ENCODE measurements around the gene UGT1A10.

The UGT1A10 gene

DNA sequence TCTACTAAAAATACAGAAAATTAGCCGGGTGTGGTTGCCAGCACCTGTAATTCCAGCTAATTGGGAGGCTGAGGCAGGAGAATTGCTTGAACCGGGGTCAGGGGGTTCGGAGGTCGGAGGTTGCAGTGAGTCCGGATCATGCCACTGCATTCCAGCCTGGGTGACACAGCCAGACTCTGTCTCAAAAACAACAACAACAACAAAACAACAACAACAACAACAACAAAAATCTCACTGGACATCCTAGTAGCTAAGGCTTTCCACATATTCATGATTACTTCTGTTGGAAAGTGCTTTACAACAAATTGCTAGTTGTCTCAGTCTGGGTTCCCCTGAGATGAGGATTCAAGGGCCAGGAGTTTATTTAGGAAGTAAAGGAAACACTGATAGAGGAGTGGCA is 137.6 kb downstream of the UGT1A10 start:
- no peak for DNase-seq (ENCODE audit: low read depth)

DNA sequence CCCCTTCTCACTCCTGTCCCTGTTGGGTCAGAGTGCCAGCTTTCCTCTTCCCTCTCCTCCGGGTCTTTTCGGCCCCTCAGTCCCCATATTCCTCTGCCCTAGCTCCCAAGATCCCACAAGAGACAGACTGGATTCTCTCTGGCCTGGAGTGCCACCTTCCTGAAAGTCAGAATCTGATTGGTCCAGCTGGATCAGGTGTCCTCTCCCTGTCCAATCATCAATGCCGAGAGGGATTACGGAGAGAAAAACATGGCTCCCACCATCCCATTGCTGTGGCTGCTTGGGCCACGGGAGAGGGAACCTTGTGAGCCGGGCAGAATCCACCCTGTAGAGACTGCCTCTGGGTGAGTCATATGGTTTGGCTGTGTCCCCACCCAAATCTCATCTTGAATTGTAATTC is 139.2 kb downstream of the UGT1A10 start:
- no peak for DNase-seq (ENCODE audit: low read depth)

DNA sequence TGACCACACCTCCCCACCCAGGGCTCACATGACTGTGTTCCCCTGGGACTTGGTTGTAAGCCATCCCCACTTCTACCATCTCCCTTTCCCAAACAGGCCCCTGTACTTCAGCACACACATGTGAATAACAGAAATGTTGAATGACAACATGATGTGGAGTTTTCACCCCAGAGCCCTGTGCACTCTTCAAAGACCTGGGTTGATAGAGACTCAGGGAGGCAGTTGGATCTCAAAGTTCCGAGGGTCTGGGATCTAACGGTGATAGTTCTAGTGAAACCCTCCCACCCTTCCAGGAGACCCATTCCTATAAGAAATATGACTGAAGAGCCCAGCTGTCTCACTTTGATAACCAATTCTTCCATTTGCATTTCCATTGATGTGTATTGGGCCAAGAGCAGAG is 141.8 kb downstream of the UGT1A10 start, which contains the start of gene MROH2A:
TSS of gene MROH2A (plus strand) at position 301 of the 400 bp plus-strand sequence. CDS start 1,029 bp downstream, outside the sequence.
- DNase-seq (ENCODE audit: low read depth) = no peak

GRCh38 chr2:233779722-233780121 is 143.5 kb downstream of the UGT1A10 start:
- DNase-seq (ENCODE audit: low read depth) = no peak

DNA sequence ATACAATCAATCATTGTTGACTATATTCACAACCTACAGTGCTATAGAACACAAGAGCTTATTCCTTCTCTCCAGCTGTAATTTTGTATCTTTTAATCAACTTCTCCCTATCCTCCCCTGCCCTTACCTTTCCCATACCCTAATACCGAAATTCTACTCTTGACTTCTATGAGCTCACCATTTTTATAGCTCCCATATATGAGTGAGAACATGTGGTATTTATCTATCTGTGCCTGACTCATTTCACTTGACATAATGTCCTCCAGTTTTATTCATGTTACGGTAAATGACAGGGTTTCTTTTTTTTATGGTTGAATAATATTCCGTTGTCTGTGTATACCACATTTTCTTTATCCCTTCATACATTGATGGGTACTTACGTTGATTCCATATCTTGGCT is 144.5 kb downstream of the UGT1A10 start:
- DNase-seq (ENCODE audit: low read depth) = no peak

- DNase-seq (ENCODE audit: low read depth) = no peak
These were observed 153.3 kb downstream of the UGT1A10 start for GRCh38 chr2:233789554-233789953.

- DNase-seq (ENCODE audit: low read depth) = no peak
These were observed 155.1 kb downstream of the UGT1A10 start for GRCh38 chr2:233791151-233791882.

GRCh38 chr2:233791883-233792329 is 155.7 kb downstream of the UGT1A10 start:
- no peak for DNase-seq (ENCODE audit: low read depth)

GRCh38 chr2:233792720-233793119 is 156.5 kb downstream of the UGT1A10 start:
- no peak for DNase-seq (ENCODE audit: low read depth)

DNA sequence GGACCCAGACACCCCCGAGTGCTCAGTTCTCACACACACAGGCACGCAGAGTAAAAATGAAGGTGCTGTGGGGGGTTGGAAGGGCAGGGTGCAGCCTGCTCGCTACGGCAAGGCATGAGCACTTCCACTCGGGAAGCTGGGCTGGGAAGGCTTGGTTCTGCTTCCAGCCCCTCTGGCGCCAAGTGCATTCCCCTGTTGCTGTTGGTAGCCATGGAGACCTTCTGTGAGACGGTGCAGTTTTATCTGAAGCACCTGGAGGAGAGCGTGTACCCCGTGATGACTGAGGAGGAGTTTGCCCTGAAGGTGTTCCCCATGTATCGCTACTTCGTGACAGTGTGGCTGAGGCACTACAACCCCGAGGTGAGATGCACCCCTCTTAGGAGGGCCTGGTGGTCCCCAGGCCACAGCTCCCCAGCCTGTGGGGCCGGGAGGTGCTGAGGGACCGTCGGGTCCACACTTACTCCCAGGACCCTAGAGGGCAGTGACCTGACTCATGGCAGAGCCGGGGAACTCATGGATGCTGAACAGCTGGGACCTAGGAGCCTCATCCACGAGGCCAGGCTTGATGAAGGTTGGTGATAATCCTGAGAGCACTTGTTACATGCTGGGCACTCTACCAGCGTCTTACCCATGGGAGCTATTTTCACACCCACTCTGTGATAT is 157.3 kb downstream of the UGT1A10 start:
- no peak for DNase-seq (ENCODE audit: low read depth)

- no peak for DNase-seq (ENCODE audit: low read depth)
These were observed 157.9 kb downstream of the UGT1A10 start for GRCh38 chr2:233794128-233794658.

DNA sequence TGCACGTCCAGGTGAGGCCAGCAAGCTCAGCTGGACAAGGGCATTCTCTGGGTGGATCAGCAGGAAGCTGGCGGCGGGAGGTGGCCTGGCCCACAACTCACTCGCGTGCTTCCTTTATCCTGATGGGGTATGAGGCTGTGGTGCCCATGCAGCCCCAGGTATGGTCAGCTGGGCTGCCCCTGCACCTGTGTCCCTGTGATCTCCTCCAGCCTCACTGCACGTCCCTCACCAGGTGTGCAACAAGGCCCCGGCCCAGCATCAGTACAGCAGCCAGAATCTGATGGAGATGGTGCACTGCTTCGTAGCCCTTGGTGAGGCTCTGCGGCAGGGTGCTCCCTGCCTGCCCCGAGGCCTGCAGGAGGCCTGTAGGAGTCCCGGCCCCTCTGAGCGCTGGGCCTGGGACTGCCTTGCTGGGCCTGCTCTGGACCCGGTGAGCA is 159.5 kb downstream of the UGT1A10 start:
- DNase-seq (ENCODE audit: low read depth) = no peak

- no peak for DNase-seq (ENCODE audit: low read depth)
These were observed 160.0 kb downstream of the UGT1A10 start for GRCh38 chr2:233796254-233796653.

- DNase-seq (ENCODE audit: low read depth) = no peak
These were observed 162.3 kb downstream of the UGT1A10 start for GRCh38 chr2:233798335-233799086.

DNA sequence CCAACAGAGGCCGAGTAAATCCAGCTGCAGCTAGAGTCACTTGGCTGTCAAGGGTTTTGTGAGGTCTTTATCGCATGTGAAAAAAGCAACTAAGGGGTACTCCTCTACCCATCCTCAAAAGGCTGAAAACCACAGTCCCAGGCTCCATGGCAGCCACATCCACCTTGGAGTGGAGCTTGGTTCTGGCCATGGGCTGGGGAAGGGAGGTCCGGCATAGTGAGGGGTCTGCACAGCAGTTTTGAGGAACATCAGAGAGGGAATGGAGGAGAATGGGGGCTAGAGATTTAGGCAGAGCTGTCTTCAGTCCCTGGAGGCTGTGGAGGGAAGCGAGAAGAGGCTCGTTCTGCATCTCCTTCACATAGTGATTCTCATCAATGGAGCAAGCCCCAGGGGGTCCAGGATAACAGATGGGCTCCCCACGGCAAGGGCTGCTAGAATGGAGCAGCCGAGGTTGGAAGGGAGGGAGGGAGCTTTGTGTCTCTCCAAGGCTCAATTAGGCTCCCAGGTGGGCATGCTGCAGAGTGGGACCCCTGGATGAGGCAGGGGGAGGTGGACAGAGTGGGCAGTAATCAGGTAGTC is 162.9 kb downstream of the UGT1A10 start:
- no peak for DNase-seq (ENCODE audit: low read depth)

- DNase-seq (ENCODE audit: low read depth) = no peak
These were observed 163.5 kb downstream of the UGT1A10 start for GRCh38 chr2:233799716-233800115.

DNA sequence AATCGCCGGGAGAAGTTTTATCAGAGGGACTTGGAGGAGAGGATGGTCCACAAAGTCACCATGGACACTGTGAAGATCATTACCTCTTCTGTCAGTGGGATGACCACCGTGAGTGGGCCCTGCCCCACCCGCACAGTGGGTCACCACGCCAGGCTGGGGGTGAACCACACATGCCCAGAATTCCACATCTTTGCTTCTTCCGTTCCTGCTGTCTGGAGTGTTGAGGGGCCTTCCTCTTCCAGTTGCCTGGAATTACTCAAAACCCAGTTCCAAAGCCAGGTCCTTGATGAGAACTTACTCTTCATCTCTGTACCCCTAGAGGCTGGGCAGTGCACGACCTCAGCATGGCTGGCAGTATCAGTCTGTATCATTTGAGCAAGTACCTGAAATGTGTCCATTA is 164.0 kb downstream of the UGT1A10 start:
- DNase-seq (ENCODE audit: low read depth) = no peak

DNA sequence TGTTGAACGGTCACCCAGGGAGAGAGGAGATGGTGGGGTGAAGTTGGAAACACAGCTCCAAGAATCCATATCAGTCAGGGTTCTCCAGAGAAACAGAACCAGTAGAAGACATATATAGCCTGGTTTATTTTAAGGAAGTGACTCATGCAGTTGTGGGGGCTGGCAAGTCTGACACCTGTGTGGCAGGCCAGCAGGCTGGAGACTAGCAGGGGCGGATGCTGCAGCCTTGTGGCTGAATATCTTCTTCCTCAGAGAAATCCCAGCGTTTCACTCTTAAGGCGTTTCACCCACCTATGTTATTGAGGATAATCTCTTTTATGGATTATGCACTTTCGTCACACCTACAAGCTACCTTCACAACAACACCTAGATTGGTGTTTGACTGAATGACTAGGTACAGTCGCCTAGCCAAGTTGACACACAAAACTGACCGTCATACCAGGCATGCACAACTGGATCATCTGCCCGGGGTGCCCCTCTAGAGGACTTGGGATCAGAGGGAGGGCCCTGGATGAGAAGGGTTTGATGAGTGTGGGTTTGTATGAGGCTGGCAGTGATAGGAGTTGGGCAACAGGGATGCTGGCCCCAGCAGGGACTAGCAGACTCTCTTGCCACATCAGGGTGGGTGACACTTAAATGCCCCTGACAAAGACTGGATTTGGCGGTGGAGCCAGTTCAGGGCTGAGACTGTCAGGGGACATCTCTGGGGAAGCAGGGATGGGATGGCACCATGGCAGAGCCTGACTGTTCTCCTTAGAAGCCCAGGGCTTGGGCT is 165.3 kb downstream of the UGT1A10 start:
- no peak for DNase-seq (ENCODE audit: low read depth)

- DNase-seq (ENCODE audit: low read depth) = no peak
These were observed 166.0 kb downstream of the UGT1A10 start for GRCh38 chr2:233802132-233802815.

GRCh38 chr2:233803292-233803911 is 167.2 kb downstream of the UGT1A10 start:
- DNase-seq (ENCODE audit: low read depth) = no peak

All from CMK (cell line).